MM.1S (cell line): ENCODE results near the gene ECHDC3.

Experiments
- EZH2 ChIP-seq: fragments of 300-600 bp; sonication (generic); optimal IDR thresholded peaks from 2 replicates; pipeline ENCODE3; 2017; ENCODE audit warnings: low read depth, mild to moderate bottlenecking, antibody characterized with exemption, low read length, mixed read lengths
- EZH2phosphoT487 ChIP-seq: fragments of 300-600 bp; sonication (generic); IDR thresholded peaks from 2 replicates; pipeline ENCODE4 v1.6.1; 2018; ENCODE audit warnings: antibody characterized with exemption, low read length
- TF ChIP-seq, protein P1 (sequence below): fragments of 300-600 bp; sonication (generic); IDR thresholded peaks from 2 replicates; pipeline ENCODE4 v1.5.1; 2016; ENCODE audit warnings: antibody characterized with exemption, low read length, mixed read lengths

DNA sequence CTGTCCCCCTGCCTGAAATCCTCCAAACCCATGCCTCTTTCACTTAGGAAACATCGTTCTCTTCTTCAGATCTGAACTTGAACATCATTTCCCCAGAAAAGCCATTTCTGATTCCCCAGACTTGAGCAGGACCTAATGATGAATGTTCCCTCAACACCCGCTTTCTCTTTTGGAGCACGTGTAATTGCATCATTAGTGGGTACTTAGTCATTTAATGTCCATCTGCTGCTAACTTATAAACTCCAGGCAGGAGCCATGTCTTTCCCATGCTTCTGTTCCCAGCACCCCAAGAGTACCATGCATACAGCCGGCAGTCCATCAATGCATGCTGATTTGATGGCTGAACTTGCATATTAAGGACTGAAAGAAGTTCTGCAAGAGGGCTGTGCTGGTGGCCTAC is 36.5 kb upstream of the ECHDC3 start:
- TF ChIP-seq EZH2: no peak
- TF ChIP-seq, protein P1, sequence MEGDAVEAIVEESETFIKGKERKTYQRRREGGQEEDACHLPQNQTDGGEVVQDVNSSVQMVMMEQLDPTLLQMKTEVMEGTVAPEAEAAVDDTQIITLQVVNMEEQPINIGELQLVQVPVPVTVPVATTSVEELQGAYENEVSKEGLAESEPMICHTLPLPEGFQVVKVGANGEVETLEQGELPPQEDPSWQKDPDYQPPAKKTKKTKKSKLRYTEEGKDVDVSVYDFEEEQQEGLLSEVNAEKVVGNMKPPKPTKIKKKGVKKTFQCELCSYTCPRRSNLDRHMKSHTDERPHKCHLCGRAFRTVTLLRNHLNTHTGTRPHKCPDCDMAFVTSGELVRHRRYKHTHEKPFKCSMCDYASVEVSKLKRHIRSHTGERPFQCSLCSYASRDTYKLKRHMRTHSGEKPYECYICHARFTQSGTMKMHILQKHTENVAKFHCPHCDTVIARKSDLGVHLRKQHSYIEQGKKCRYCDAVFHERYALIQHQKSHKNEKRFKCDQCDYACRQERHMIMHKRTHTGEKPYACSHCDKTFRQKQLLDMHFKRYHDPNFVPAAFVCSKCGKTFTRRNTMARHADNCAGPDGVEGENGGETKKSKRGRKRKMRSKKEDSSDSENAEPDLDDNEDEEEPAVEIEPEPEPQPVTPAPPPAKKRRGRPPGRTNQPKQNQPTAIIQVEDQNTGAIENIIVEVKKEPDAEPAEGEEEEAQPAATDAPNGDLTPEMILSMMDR: no peak
- TF ChIP-seq EZH2phosphoT487: no peak
